IPS-15b (cell line): ENCODE measurements around the gene FAM53B.

Experiments
- H3K27me3 ChIP-seq: one replicate; pipeline ENCODE4 v1.6.1; 2013; ENCODE audit warnings: low read length; ENCODE audit not compliant: control insufficient read depth, insufficient read depth
- H3K36me3 ChIP-seq: one replicate; pipeline ENCODE4 v1.6.1; 2013; ENCODE audit warnings: low read length; ENCODE audit not compliant: control insufficient read depth, insufficient read depth
- H3K4me1 ChIP-seq: one replicate; pipeline ENCODE4 v1.6.1; 2013; ENCODE audit warnings: mild to moderate bottlenecking, low read length; ENCODE audit not compliant: control insufficient read depth, insufficient read depth
- H3K4me3 ChIP-seq: one replicate; pipeline ENCODE4 v1.5.1; 2013; ENCODE audit warnings: low read depth, low read length
- H3K9ac ChIP-seq: one replicate; pipeline ENCODE4 v1.6.1; 2013; ENCODE audit warnings: low read depth, mild to moderate bottlenecking, low read length
- H3K9me3 ChIP-seq: one replicate; pipeline ENCODE4 v1.6.1; 2013; ENCODE audit warnings: mild to moderate bottlenecking, low read length; ENCODE audit not compliant: control insufficient read depth, insufficient read depth

The FAM53B gene

GRCh38 chr10:124710266-124710881, 33.8 kb downstream of the FAM53B start:
- Histone ChIP-seq H3K4me1 (peaks cover 4% of the 10 kb centered on the region), H3K9ac (no peak overlapping the region), H3K36me3 (peaks cover 4% of the 10 kb centered on the region), H3K9me3 (no peaks in the 10 kb centered on the region), H3K27me3 (no peaks in the 10 kb centered on the region), H3K4me3 (no peak overlapping the region)

GRCh38 chr10:124709861-124710260, 34.3 kb downstream of the FAM53B start:
- no peak overlapping the region for H3K4me3 ChIP-seq
- H3K27me3 ChIP-seq: no peaks in the 10 kb centered on the region
- H3K4me1 ChIP-seq: peaks cover 7% of the 10 kb centered on the region
- H3K9ac ChIP-seq: no peak overlapping the region
- peaks cover 4% of the 10 kb centered on the region for H3K36me3 ChIP-seq
- no peaks in the 10 kb centered on the region for H3K9me3 ChIP-seq

GRCh38 chr10:124708922-124709520, 35.2 kb downstream of the FAM53B start:
- Histone ChIP-seq H3K4me1 (peaks cover 7% of the 10 kb centered on the region), H3K9ac (no peak overlapping the region), H3K9me3 (no peaks in the 10 kb centered on the region), H3K4me3 (no peak overlapping the region), H3K27me3 (no peaks in the 10 kb centered on the region), H3K36me3 (peaks cover 4% of the 10 kb centered on the region)

GRCh38 chr10:124708246-124708779, 35.9 kb downstream of the FAM53B start:
- Histone ChIP-seq H3K9ac (no peak overlapping the region), H3K4me1 (peaks cover 7% of the 10 kb centered on the region), H3K27me3 (no peaks in the 10 kb centered on the region), H3K9me3 (no peaks in the 10 kb centered on the region), H3K4me3 (no peak overlapping the region), H3K36me3 (peaks cover 4% of the 10 kb centered on the region)

- no peaks in the 10 kb centered on the region for H3K27me3 ChIP-seq
- no peak overlapping the region for H3K4me3 ChIP-seq
- no peaks in the 10 kb centered on the region for H3K9me3 ChIP-seq
- peaks cover 4% of the 10 kb centered on the region for H3K36me3 ChIP-seq
- no peak overlapping the region for H3K9ac ChIP-seq
- peaks cover 7% of the 10 kb centered on the region for H3K4me1 ChIP-seq
These were observed 36.6 kb downstream of the FAM53B start for GRCh38 chr10:124707551-124707950.

GRCh38 chr10:124707144-124707467, 37.1 kb downstream of the FAM53B start:
- peaks cover 4% of the 10 kb centered on the region for H3K36me3 ChIP-seq
- no peaks in the 10 kb centered on the region for H3K9me3 ChIP-seq
- H3K27me3 ChIP-seq: no peaks in the 10 kb centered on the region
- H3K4me1 ChIP-seq: peaks cover 7% of the 10 kb centered on the region
- H3K9ac ChIP-seq: no peak overlapping the region
- H3K4me3 ChIP-seq: no peak overlapping the region

- Histone ChIP-seq H3K27me3 (no peaks in the 10 kb centered on the region), H3K4me1 (peaks cover 7% of the 10 kb centered on the region), H3K4me3 (no peak overlapping the region), H3K36me3 (peaks cover 4% of the 10 kb centered on the region), H3K9me3 (no peaks in the 10 kb centered on the region), H3K9ac (no peak overlapping the region)
These were observed 37.6 kb downstream of the FAM53B start for GRCh38 chr10:124706462-124707143.

GRCh38 chr10:124705817-124706461, 38.2 kb downstream of the FAM53B start:
- peaks cover 4% of the 10 kb centered on the region for H3K36me3 ChIP-seq
- H3K9ac ChIP-seq: no peak overlapping the region
- H3K4me3 ChIP-seq: no peak overlapping the region

GRCh38 chr10:124705381-124705740, 38.8 kb downstream of the FAM53B start:
- H3K27me3 ChIP-seq: no peaks in the 10 kb centered on the region
- H3K9me3 ChIP-seq: no peaks in the 10 kb centered on the region
- H3K4me1 ChIP-seq: peaks cover 7% of the 10 kb centered on the region
- no peak overlapping the region for H3K9ac ChIP-seq
- peaks cover 8% of the 10 kb centered on the region for H3K36me3 ChIP-seq
- H3K4me3 ChIP-seq: no peak overlapping the region

More at GRCh38 chr10:124705817-124706461, 38.2 kb downstream of the FAM53B start:
- H3K4me1 ChIP-seq: peaks cover 7% of the 10 kb centered on the region
- no peaks in the 10 kb centered on the region for H3K27me3 ChIP-seq
- no peaks in the 10 kb centered on the region for H3K9me3 ChIP-seq

- Histone ChIP-seq H3K9me3 (no peaks in the 10 kb centered on the region), H3K4me3 (no peak overlapping the region), H3K27me3 (no peaks in the 10 kb centered on the region), H3K4me1 (peaks cover 7% of the 10 kb centered on the region), H3K36me3 (peaks cover 10% of the 10 kb centered on the region), H3K9ac (no peak overlapping the region)
These were observed 39.5 kb downstream of the FAM53B start for GRCh38 chr10:124704428-124705380.
